Loucy (cell line): ENCODE data around the gene CACNA1A.

Experiments
- EZH2phosphoT487 ChIP-seq: fragments of 200-600 bp; IDR thresholded peaks from 2 replicates; pipeline ENCODE4 v1.6.1; 2018; ENCODE audit warnings: antibody characterized with exemption, mild to moderate bottlenecking, moderate library complexity, borderline replicate concordance
- TF ChIP-seq, protein P1 (sequence below): fragments of 200-600 bp; sonication (generic); conservative IDR thresholded peaks from 2 replicates; pipeline ENCODE4 v1.5.1; 2014; ENCODE audit warnings: mild to moderate bottlenecking, antibody characterized with exemption, low read length

DNA sequence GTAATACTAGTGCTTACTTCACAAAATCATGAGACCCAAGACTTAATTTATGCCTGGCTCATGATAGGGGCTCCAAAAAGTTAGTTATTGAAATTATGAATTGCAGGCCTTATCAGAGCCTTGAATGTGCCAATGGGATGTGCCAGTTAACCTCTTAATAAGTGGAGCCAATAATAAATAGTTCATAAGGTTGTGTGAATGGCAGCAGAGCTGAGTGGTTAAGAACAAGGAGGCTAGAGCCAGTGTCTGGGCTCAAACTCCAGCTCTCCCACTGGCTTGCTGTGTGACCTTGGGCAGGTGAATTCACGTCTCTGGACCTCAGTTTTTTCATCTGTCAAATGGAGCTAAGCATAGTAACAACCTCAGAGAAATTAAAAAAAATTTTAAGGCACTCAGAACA is 222.4 kb downstream of the CACNA1A start:
- TF ChIP-seq, protein P1, sequence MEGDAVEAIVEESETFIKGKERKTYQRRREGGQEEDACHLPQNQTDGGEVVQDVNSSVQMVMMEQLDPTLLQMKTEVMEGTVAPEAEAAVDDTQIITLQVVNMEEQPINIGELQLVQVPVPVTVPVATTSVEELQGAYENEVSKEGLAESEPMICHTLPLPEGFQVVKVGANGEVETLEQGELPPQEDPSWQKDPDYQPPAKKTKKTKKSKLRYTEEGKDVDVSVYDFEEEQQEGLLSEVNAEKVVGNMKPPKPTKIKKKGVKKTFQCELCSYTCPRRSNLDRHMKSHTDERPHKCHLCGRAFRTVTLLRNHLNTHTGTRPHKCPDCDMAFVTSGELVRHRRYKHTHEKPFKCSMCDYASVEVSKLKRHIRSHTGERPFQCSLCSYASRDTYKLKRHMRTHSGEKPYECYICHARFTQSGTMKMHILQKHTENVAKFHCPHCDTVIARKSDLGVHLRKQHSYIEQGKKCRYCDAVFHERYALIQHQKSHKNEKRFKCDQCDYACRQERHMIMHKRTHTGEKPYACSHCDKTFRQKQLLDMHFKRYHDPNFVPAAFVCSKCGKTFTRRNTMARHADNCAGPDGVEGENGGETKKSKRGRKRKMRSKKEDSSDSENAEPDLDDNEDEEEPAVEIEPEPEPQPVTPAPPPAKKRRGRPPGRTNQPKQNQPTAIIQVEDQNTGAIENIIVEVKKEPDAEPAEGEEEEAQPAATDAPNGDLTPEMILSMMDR = no peak
- no peak for TF ChIP-seq EZH2phosphoT487
